NCI-H187 (cell line): ENCODE data around the gene SOWAHD.
"Not testable (repeated sequence)": the region's sequence is repeated elsewhere in the genome, so short reads cannot be mapped to it uniquely, and the experiment has no call there.

Experiments
- DNase-seq, 2 experiments: peaks; one replicate each; lab custom pipeline; 2025; lab: John Stamatoyannopoulos, UW

Gene SOWAHD

DNA sequence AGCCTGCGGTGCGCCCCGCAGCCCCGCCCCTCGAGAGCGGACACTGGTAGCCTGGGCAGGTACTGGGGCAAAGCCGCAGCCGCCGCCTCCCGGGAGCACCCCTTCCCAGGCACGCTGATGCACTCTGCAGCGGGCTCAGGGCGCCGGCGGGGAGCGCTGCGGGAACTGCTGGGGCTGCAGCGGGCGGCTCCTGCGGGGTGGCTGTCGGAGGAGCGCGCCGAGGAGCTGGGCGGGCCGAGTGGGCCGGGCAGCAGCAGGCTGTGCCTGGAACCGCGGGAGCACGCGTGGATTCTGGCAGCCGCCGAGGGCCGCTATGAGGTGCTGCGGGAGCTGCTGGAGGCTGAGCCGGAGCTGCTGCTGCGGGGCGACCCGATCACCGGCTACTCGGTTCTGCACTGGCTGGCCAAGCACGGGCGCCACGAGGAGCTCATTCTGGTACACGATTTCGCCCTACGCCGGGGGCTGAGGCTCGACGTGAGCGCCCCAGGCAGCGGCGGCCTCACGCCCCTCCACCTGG is 401 bp downstream of the SOWAHD start:
- DNase-seq = no peak

GRCh38 chrX:119759248-119759766 is 919 bp downstream of the SOWAHD start:
- no peak for DNase-seq

DNA sequence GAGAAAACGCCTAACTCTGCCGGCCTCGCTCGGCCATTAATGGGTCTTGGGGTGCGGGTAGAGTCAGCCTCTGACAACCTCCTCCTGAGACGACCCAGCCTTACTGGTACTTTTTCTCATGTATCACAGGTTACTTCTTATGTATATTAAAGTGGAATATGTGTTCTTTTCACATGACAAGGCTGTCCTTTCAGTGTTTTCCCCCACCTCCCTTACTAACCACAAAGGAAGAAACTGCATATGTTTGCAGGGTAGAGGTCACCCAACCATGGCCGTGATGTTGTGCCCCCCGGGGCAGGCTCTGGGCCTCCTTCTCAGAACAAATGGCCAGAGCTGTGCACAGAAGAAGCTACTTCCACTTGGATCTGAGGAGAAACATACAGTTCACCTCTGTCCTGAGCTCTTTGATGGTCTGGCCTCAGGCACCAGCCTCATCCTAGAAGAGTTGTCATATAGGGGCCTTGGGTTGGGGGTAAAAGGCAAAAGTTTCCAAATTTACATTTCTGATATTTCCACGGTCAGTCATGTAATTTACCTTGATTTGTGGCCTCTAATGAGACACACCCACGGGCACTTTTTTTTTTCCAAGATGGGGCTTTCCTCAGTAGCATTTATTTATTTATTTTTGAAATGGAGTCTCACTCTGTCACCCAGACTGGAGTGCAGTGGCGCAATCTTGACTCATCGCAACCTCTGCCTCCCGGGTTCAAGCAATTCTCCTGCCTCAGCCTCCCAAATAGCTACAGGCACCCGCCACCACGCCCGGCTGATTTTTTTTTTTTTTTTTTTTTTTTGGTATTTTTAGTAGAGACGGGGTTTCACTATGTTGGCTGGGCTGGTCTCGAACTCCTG is 1.9 kb downstream of the SOWAHD start:
- no peak for DNase-seq

GRCh38 chrX:119762718-119763117 is 4.3 kb downstream of the SOWAHD start:
- DNase-seq = no peak

- DNase-seq = no peak
These were observed 4.8 kb downstream of the SOWAHD start for GRCh38 chrX:119763181-119763580.

GRCh38 chrX:119763836-119764387 is 5.5 kb downstream of the SOWAHD start:
- no peak for DNase-seq

- not testable (repeated sequence) for DNase-seq
These were observed 10.0 kb downstream of the SOWAHD start for GRCh38 chrX:119768436-119768835.

GRCh38 chrX:119769388-119769787 is 11.0 kb downstream of the SOWAHD start:
- DNase-seq = not testable (repeated sequence)

DNA sequence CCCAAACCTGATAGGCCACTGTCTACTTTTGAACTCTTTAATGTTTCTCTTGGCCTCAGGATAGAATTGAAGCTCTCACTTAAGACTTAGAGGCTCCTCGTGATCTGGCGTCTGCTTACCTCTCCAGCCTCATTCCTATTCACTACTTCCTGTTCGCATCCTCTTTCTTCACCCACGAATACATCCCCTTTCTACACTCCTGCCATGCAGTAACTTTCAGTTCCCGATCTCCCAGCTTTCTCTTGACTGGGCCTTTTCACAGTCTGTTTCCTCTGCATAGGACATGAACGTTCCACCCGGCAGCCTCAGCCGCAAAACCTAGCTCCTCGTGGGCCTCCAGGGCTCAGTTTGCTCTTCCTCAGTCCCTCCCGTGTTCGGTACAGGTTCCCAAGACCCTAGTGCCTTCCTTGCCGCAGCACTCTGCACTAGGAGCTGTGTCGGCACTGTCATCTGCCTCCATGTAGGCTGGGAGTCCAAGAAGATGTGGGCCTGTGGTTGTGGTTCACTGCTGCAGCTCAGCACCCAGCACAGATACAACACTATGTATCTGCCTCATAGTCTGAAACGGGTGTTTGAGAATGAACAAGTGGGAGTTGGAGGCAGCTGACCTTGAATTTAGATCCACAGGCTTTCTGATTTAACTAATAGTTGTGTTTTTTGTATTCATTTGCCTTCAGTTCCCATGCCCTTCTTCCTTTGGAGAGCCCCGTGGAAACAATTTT is 17.3 kb downstream of the SOWAHD start:
- DNase-seq = no peak

DNA sequence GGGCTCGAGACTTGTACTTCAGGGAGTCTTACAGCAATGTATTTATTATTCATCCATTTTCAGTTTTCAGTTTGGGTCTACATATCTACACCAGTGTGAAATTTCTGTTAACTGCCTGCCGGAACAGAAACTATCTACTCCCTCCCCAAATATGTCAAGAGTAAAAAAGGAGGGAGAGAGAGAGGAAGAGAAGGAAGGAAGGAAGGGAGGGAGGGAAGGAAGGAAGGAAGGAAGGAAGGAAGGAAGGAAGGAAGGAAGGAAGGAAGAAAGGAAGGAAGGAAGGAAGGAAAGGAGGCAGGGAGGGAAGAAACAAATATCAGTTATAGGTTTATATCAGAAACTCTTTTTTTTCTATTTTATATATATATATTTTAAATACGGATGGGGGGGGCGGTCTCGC is 20.4 kb downstream of the SOWAHD start:
- no peak for DNase-seq

- no peak for DNase-seq
These were observed 24.6 kb downstream of the SOWAHD start for GRCh38 chrX:119783026-119783425.

- no peak for DNase-seq
These were observed 26.5 kb downstream of the SOWAHD start for GRCh38 chrX:119784747-119785446.

GRCh38 chrX:119790977-119791436 is 32.6 kb downstream of the SOWAHD start:
- peak in 1 of 2 experiments; percentile 50 for DNase-seq

DNA sequence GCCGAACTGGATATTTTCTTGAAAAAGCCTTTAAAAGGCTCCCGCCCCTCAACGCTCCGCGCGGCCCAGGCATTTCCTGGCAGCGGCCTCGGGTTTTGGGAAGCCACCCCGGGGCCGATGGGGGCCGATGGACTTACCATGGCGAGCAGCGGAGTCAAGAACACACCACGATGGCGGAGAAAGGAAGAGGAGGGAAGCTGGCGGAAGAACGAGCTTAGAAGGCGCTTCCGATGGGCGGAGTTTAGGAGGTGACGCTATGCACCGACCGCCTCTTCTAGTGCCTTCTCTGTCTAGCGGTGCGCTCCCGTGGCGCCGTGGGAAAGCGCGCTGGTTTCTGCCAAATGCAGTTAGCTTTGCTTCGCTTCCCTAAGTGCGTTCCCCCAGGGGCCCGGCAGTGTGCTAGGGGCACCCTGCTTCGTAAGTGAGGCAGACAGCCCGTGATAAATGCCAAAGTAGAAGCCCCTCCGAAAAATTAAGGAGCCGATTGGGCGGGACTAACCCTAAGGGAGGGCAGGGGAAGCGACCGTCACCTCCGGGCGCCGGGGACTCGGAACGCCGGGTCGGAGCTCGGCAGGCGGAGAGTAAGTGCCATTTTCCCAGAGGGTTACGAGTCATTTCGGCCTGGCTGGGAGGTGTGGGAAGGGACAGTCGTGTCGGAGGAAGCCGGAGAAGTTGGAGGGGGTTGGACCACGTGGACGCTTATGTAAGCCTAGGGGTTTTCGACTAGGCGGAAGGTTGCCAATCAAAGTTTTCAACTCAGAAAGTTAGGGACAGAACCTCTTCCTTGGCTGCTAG is 33.2 kb downstream of the SOWAHD start, which contains the start of gene RPL39:
Gene RPL39, minus strand, starts transcription at position 194 of the 795 bp plus-strand sequence. Its CDS starts 54 bp downstream, at position 140.
- DNase-seq = peak; percentile 80 to 82

- no peak for DNase-seq
These were observed 43.1 kb downstream of the SOWAHD start for GRCh38 chrX:119801253-119802221.

DNA sequence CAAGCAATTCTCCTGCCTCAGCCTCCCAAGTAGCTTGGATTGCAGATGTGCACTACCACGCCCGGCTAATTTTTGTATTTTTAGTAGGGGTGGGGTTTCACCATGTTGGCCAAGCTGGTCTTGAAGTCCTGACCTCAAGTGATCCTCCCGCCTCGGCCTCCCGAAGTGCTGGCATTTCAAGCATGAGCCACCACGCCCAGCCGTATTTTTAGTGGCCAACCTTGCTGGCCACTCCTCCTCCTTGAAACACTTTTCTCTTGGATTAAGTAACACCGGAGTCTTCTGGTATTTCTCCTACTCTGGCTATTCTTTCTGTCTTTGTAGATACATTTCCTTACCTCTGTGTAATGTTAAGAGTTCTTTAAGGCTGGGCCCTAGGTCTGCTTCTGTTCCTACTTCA is 44.2 kb downstream of the SOWAHD start:
- no peak for DNase-seq

- not testable (repeated sequence) for DNase-seq
These were observed 50.1 kb downstream of the SOWAHD start for GRCh38 chrX:119808461-119808860.

GRCh38 chrX:119809185-119809666 is 50.8 kb downstream of the SOWAHD start:
- DNase-seq = no peak
